IMR-90 (cell line): ENCODE measurements around the gene ACOT9. TPM values are rescaled to one million over a fixed set of nuclear protein-coding genes. Genes with fewer than 3 reads are reported as not detected.

Experiments used
- ATAC-seq: fragments of 200-7000 bp; cut with Tn5 transposase; 2 replicates; pipeline ENCODE4 v1.9.1; 2020; ENCODE audit warnings: low read depth, mild to moderate bottlenecking, moderate library complexity
- BruUV-seq: library from RNA; stranded (reverse); fragments of 400-500 nt; replicated peaks from 2 replicates; lab custom pipeline; 2021; lab: Mats Ljungman, UMichigan
- CTCF ChIA-PET: fragments of 300-600 bp; formaldehyde crosslinking; extraction: SDS; loops from one replicate; lab custom pipeline; 2021; ENCODE audit warnings: antibody characterized with exemption; lab: Yijun Ruan, JAX
- POLR2A ChIA-PET: fragments of 300-600 bp; sonication (Branson Sonifier 250); formaldehyde crosslinking; loops from one replicate; lab custom pipeline; 2022; ENCODE audit warnings: antibody characterized with exemption; ENCODE audit not compliant: unreplicated experiment; lab: Charles Lee
- DNase-seq: peaks from one replicate; pipeline ENCODE4 v3.0.0; 2013
- H2AFZ ChIP-seq: replicated peaks from 2 replicates; pipeline ENCODE3; 2013; ENCODE audit warnings: low read length, mild to moderate bottlenecking; ENCODE audit not compliant: poor library complexity
- H2AK5ac ChIP-seq: 2 replicates; pipeline ENCODE4 v1.6.1; 2013; ENCODE audit warnings: low read depth, low read length, inconsistent platforms
- H2AK9ac ChIP-seq: replicated peaks from 2 replicates; pipeline ENCODE3; 2013; ENCODE audit warnings: mild to moderate bottlenecking, low read depth, low read length, moderate library complexity; ENCODE audit not compliant: poor library complexity
- H2BK120ac ChIP-seq: 2 replicates; pipeline ENCODE4 v1.6.1; 2013; ENCODE audit warnings: low read depth, low read length, inconsistent platforms
- H2BK15ac ChIP-seq: 3 replicates; pipeline ENCODE4 v1.6.1; 2013; ENCODE audit warnings: low read depth, low read length, inconsistent platforms
- H2BK20ac ChIP-seq: 2 replicates; pipeline ENCODE4 v1.6.1; 2013; ENCODE audit warnings: low read depth, mild to moderate bottlenecking, inconsistent platforms, low read length, moderate library complexity
- H2BK5ac ChIP-seq: 2 replicates; pipeline ENCODE4 v1.6.1; 2013; ENCODE audit warnings: mild to moderate bottlenecking, low read depth, low read length, inconsistent platforms; ENCODE audit not compliant: poor library complexity, severe bottlenecking
- H3K14ac ChIP-seq: replicated peaks from 2 replicates; pipeline ENCODE4 v1.6.1; 2013; ENCODE audit warnings: low read depth, low read length, inconsistent platforms
- H3K18ac ChIP-seq: 2 replicates; pipeline ENCODE4 v1.6.1; 2013; ENCODE audit warnings: low read depth, low read length, control low read depth
- H3K23ac ChIP-seq: 2 replicates; pipeline ENCODE4 v1.6.1; 2013; ENCODE audit warnings: low read depth, low read length, inconsistent platforms
- H3K27ac ChIP-seq: 2 replicates; pipeline ENCODE4 v1.5.1; 2013; ENCODE audit warnings: mild to moderate bottlenecking, control low read depth, low read length; ENCODE audit not compliant: insufficient read depth
- H3K27me3 ChIP-seq: 2 replicates; pipeline ENCODE4 v1.6.1; 2013; ENCODE audit warnings: low read length; ENCODE audit not compliant: control insufficient read depth, insufficient read depth
- H3K36me3 ChIP-seq: 2 replicates; pipeline ENCODE4 v1.6.1; 2013; ENCODE audit warnings: low read length, mixed read lengths; ENCODE audit not compliant: control insufficient read depth, insufficient read depth
- H3K4ac ChIP-seq: 2 replicates; pipeline ENCODE4 v1.6.1; 2013; ENCODE audit warnings: low read depth, low read length, inconsistent platforms
- H3K4me1 ChIP-seq: 2 replicates; pipeline ENCODE4 v1.6.1; 2013; ENCODE audit warnings: low read length, mixed read lengths; ENCODE audit not compliant: control insufficient read depth, insufficient read depth
- H3K4me2 ChIP-seq: 2 replicates; pipeline ENCODE4 v1.6.1; 2013; ENCODE audit warnings: low read depth, mild to moderate bottlenecking, control low read depth, low read length, moderate library complexity
- H3K4me3 ChIP-seq: 2 replicates; pipeline ENCODE4 v1.5.1; 2013; ENCODE audit warnings: low read depth, mild to moderate bottlenecking, control low read depth, low read length, moderate library complexity; ENCODE audit not compliant: insufficient read depth
- H3K56ac ChIP-seq: 2 replicates; pipeline ENCODE4 v1.6.1; 2013; ENCODE audit warnings: low read length, inconsistent platforms; ENCODE audit not compliant: insufficient read depth; ENCODE audit errors: extremely low read depth
- H3K79me1 ChIP-seq, 2 experiments: 2 replicates each; pipeline ENCODE4 v1.6.1; 2013; ENCODE audit warnings: low read length in 2 of 2, inconsistent platforms in 1 of 2, low read depth in 1 of 2
- H3K9ac ChIP-seq: 2 replicates; pipeline ENCODE4 v1.6.1; 2013; ENCODE audit warnings: low read depth, low read length, control low read depth
- H3K9me1 ChIP-seq: 2 replicates; pipeline ENCODE4 v1.6.1; 2013; ENCODE audit warnings: low read length, inconsistent platforms; ENCODE audit not compliant: insufficient read depth
- H3K9me3 ChIP-seq: 2 replicates; pipeline ENCODE4 v1.6.1; 2013; ENCODE audit warnings: low read length; ENCODE audit not compliant: control insufficient read depth, insufficient read depth
- H4K20me1 ChIP-seq: 2 replicates; pipeline ENCODE4 v1.6.1; 2013; ENCODE audit warnings: low read length, inconsistent platforms; ENCODE audit not compliant: insufficient read depth
- H4K5ac ChIP-seq: 2 replicates; pipeline ENCODE4 v1.6.1; 2013; ENCODE audit warnings: mild to moderate bottlenecking, low read depth, low read length, control low read depth
- H4K8ac ChIP-seq, 2 experiments: 2 replicates each; pipeline ENCODE4 v1.6.1; 2013; ENCODE audit warnings: low read depth in 2 of 2, low read length in 2 of 2, control low read depth in 1 of 2, inconsistent platforms in 1 of 2
- H4K91ac ChIP-seq: 2 replicates; pipeline ENCODE4 v1.6.1; 2013; ENCODE audit warnings: low read depth, low read length, inconsistent platforms; ENCODE audit not compliant: insufficient read depth
- BHLHE40 ChIP-seq: fragments of 150-350 bp; IDR thresholded peaks from 2 replicates; pipeline ENCODE4 v1.6.1; 2016; ENCODE audit warnings: mild to moderate bottlenecking, low read depth, low read length
- MAZ ChIP-seq: IDR thresholded peaks from 2 replicates; pipeline ENCODE4 v1.6.1; 2012; ENCODE audit warnings: low read depth, mild to moderate bottlenecking, low read length, improper control_type of control experiment, moderate library complexity, borderline replicate concordance
- NFE2L2 ChIP-seq: fragments of 150-350 bp; IDR thresholded peaks from 2 replicates; pipeline ENCODE4 v1.6.1; 2016; ENCODE audit warnings: low read depth, mild to moderate bottlenecking, low read length
- WGBS, 2 experiments: methylation state at CpG; one replicate each; pipeline versions ENCODE4 v1.1.5 to v1.1.7; 2013; ENCODE audit warnings: missing lambda C conversion rate in 2 of 2; ENCODE audit not compliant: insufficient read length in 1 of 2; ENCODE audit errors: extremely low coverage in 2 of 2; 5-methylcytosine and 5-hydroxymethylcytosine counted together
- dilution Hi-C: fragments of 300-500 bp; cut with HindIII; formaldehyde crosslinking; loops from one replicate; pipeline ENCODE4 v1.14.3; 2018; ENCODE audit warnings: low sequenced_read_pairs; ENCODE audit not compliant: unreplicated experiment
- in situ Hi-C: fragments of 300-500 bp; cut with MboI; formaldehyde crosslinking; loops from 3 replicates; pipeline ENCODE4 v1.14.3; 2019; ENCODE audit warnings: low sequenced_read_pairs, inconsistent platforms, mixed read lengths
- intact Hi-C: fragments of 100-400 bp; cut with micrococcal nuclease; formaldehyde crosslinking; loops from 2 replicates; pipeline ENCODE4 v1.10.0; 2022
- polyA plus RNA-seq, 3 experiments: library from polyadenylated mRNA; depleted of rRNA; stranded (reverse); fragments of >200 nt; gene quantifications; 2 replicates each; pipeline ENCODE4 v1.2.3, GENCODE V29; 2012; ENCODE audit warnings: low replicate concordance in 1 of 3
- total RNA-seq: library from RNA; depleted of rRNA; stranded (reverse); fragments of >200 nt; gene quantifications from 2 replicates; pipeline ENCODE4 v1.2.3, GENCODE V29; 2012

Gene ACOT9
- total and polyA plus RNA-seq, 2 of the 4 experiments (the other 2 are of a cell fraction), result 43.5 to 47.3 TPM

DNA sequence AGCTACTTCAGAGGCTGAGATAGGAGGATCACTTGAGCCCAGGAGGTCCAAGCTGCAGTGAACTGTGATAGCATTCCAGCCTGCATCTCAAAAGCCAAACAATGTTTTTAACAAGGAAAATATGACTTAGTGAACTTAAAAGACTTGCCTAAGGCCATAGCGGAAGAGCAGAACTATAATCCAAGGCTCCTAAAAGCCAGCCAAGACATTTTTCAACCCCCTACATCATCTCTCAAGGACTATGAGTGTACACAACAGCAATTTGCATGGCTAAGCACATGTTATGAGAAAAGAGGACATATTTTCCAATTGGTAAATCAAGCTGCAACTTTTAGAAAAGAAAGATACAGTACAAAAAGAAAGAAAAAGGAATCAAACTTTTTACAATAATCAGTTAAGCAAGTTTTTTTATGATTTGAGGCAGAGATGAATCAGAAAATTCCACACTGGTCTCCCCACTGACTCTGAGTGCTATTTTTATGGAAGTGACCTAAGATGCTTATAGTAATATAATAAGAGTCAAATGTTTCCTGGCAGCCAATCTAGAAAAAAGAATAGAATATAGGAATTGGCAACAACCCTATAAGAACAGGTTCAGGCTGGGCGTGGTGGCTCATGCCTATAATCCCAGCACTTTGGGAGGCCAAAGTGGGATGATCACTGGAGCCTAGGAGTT, 9.8 kb upstream of the ACOT9 start:
- Histone ChIP-seq H4K8ac (no peak overlapping the region), H2BK20ac (no peak overlapping the region), H2AK9ac (no peak overlapping the region), H3K4me1 (no peaks in the 10 kb centered on the region), H3K27me3 (no peaks in the 10 kb centered on the region), H3K23ac (no peak overlapping the region), H2BK5ac (peak overlapping the region; percentile 7), H3K18ac (no peak overlapping the region), H3K14ac (no peak overlapping the region), H3K9me1 (no peaks in the 10 kb centered on the region), H2BK120ac (no peak overlapping the region), H3K79me1 (no peaks in the 10 kb centered on the region), H3K36me3 (no peaks in the 10 kb centered on the region), H4K20me1 (no peaks in the 10 kb centered on the region), H3K9ac (no peak overlapping the region), H4K5ac (no peak overlapping the region), H2BK15ac (no peak overlapping the region), H3K4me2 (no peak overlapping the region; the same call in 1 of the 2 replicates), H4K91ac (no peak overlapping the region), H2AFZ (no peak overlapping the region), H3K4me3 (no peak overlapping the region), H3K9me3 (no peaks in the 10 kb centered on the region), H2AK5ac (no peak overlapping the region), H3K56ac (no peak overlapping the region), H3K4ac (no peak overlapping the region), H3K27ac (no peak overlapping the region)
- DNase-seq (peak; percentile 62), ATAC-seq (peak; percentile 72)
- CTCF ChIA-PET, result no interaction called here
- POLR2A ChIA-PET, result interaction anchor here (0.5 kb wide), 1 partner anchor 16 kb away, joined by 4 read pairs; no protein-coding TSS in a partner anchor
- in situ Hi-C loops (no loop called here), dilution Hi-C loops (no loop called here), intact Hi-C loops (no loop called here)
- WGBS, 2 experiments, result no CpG with 5 or more reads among the region's 2 CpGs
- BruUV-seq, result no TSS peak
- TF ChIP-seq BHLHE40, result no peak
- TF ChIP-seq MAZ, result no peak
- no peak for TF ChIP-seq NFE2L2
